Caki2 (cell line): ENCODE measurements around the gene MAST4. TPM values are rescaled to one million over a fixed set of nuclear protein-coding genes. Genes with fewer than 3 reads are reported as not detected.
"Not testable (repeated sequence)": the region's sequence is repeated elsewhere in the genome, so short reads cannot be mapped to it uniquely, and the experiment has no call there.

Source experiments
- DNase-seq: peaks from one replicate; pipeline ENCODE4 v3.0.0-alpha.2; 2015; ENCODE audit warnings: low read depth
- in situ Hi-C: cut with HindIII; loops from 2 replicates; pipeline ENCODE4 v1.10.0; 2016; ENCODE audit warnings: low sequenced_read_pairs, low pct_unique_long_range_greater_than_20kb, mixed read lengths
- total RNA-seq: library from RNA; depleted of rRNA; stranded (reverse); fragments of >200 nt; shearing (Covaris generic); gene quantifications from 2 replicates; pipeline ENCODE4 v1.2.3, GENCODE V29; 2014; ENCODE audit warnings: low replicate concordance

MAST4 gene
- total RNA-seq, 1 experiment from 2014 or later = not detected

- DNase-seq, in situ Hi-C loops: not testable (repeated sequence)
These were observed 577.2 kb downstream of the MAST4 start for GRCh38 chr5:67173351-67173750.

- DNase-seq = no peak
- in situ Hi-C loops = no loop called here
These were observed 577.8 kb downstream of the MAST4 start for GRCh38 chr5:67173959-67174358.

GRCh38 chr5:67176936-67177335 is 580.7 kb downstream of the MAST4 start:
- in situ Hi-C loops = no loop called here

GRCh38 chr5:67178085-67178484 is 581.9 kb downstream of the MAST4 start:
- in situ Hi-C loops = no loop called here
- DNase-seq = no peak

More at GRCh38 chr5:67176936-67177335, 580.7 kb downstream of the MAST4 start:
- DNase-seq = no peak

GRCh38 chr5:67178966-67179365 is 582.8 kb downstream of the MAST4 start:
- in situ Hi-C loops = no loop called here
- no peak for DNase-seq

- no peak for DNase-seq
- in situ Hi-C loops = no loop called here
These were observed 583.6 kb downstream of the MAST4 start for GRCh38 chr5:67179697-67180361.

GRCh38 chr5:67181648-67182221 is 585.5 kb downstream of the MAST4 start:
- no peak for DNase-seq
- in situ Hi-C loops = no loop called here

GRCh38 chr5:67182301-67182790 is 586.2 kb downstream of the MAST4 start:
- in situ Hi-C loops = no loop called here
- no peak for DNase-seq

- in situ Hi-C loops = no loop called here
- no peak for DNase-seq
These were observed 587.7 kb downstream of the MAST4 start for GRCh38 chr5:67183859-67184258.

GRCh38 chr5:67187006-67187715 is 591.0 kb downstream of the MAST4 start:
- no peak for DNase-seq
- in situ Hi-C loops = no loop called here

- in situ Hi-C loops = no loop called here
- DNase-seq = no peak
These were observed 592.3 kb downstream of the MAST4 start for GRCh38 chr5:67188274-67189078.

GRCh38 chr5:67189079-67189354 is 592.8 kb downstream of the MAST4 start:
- in situ Hi-C loops = no loop called here
- no peak for DNase-seq

- no peak for DNase-seq
- in situ Hi-C loops = no loop called here
These were observed 593.7 kb downstream of the MAST4 start for GRCh38 chr5:67189931-67190330.

- in situ Hi-C loops = no loop called here
- DNase-seq = no peak
These were observed 594.2 kb downstream of the MAST4 start for GRCh38 chr5:67190410-67190809.

- in situ Hi-C loops = no loop called here
These were observed 594.7 kb downstream of the MAST4 start for GRCh38 chr5:67190861-67191260.

GRCh38 chr5:67192719-67193438 is 596.7 kb downstream of the MAST4 start:
- no peak for DNase-seq
- in situ Hi-C loops = no loop called here

More at GRCh38 chr5:67190861-67191260, 594.7 kb downstream of the MAST4 start:
- DNase-seq = no peak

GRCh38 chr5:67193439-67193807 is 597.2 kb downstream of the MAST4 start:
- no peak for DNase-seq
- in situ Hi-C loops = no loop called here

- no peak for DNase-seq
- in situ Hi-C loops = no loop called here
These were observed 598.0 kb downstream of the MAST4 start for GRCh38 chr5:67194166-67194565.
